ENCODE results near the gene ABI3BP. TPM values are rescaled to one million over a fixed set of nuclear protein-coding genes. Genes with fewer than 3 reads are reported as not detected.

ABI3BP gene
- total RNA-seq, 4 donors from 2014 or later: 37.4 to 155 (median 112) TPM

- DNase-seq (ENCODE audit: low spot score): no peak
- ATAC-seq (ENCODE audit: low FRiP score): no peak
- no peak for TF ChIP-seq CTCF (IDR thresholded peaks at IDR 0.05)
These were observed 272.8 kb downstream of the ABI3BP start for GRCh38 chr3:100720426-100720825.

GRCh38 chr3:100719136-100719535 lies 274.1 kb downstream of the ABI3BP start:
- no peak for DNase-seq (ENCODE audit: low spot score)
- ATAC-seq (ENCODE audit: low FRiP score): no peak
- no peak for TF ChIP-seq CTCF (IDR thresholded peaks at IDR 0.05)

- ATAC-seq (ENCODE audit: low FRiP score): no peak
- DNase-seq (ENCODE audit: low spot score): no peak
- TF ChIP-seq CTCF (IDR thresholded peaks at IDR 0.05): no peak
These were observed 275.4 kb downstream of the ABI3BP start for GRCh38 chr3:100717637-100718487.

GRCh38 chr3:100717063-100717462 lies 276.2 kb downstream of the ABI3BP start:
- no peak for TF ChIP-seq CTCF (IDR thresholded peaks at IDR 0.05)
- ATAC-seq (ENCODE audit: low FRiP score): no peak
- no peak for DNase-seq (ENCODE audit: low spot score)

- TF ChIP-seq CTCF (IDR thresholded peaks at IDR 0.05): no peak
- ATAC-seq (ENCODE audit: low FRiP score) (no peak), DNase-seq (ENCODE audit: low spot score) (no peak)
These were observed 278.0 kb downstream of the ABI3BP start for GRCh38 chr3:100715176-100715575.

GRCh38 chr3:100710261-100710968 lies 282.8 kb downstream of the ABI3BP start:
- no peak for TF ChIP-seq CTCF (IDR thresholded peaks at IDR 0.05)
- DNase-seq (ENCODE audit: low spot score): no peak
- peak; percentile 38 for ATAC-seq (ENCODE audit: low FRiP score)
